H1 (cell line): ENCODE measurements around the gene OR51B2. TPM values are rescaled to one million over a fixed set of nuclear protein-coding genes. Genes with fewer than 3 reads are reported as not detected.
A peak's percentile ranks its signal among the peaks of the same experiment; 100 is the strongest.

ENCODE experiments used
- CTCF ChIA-PET: fragments of 300-600 bp; sonication (Branson Sonifier 250); formaldehyde crosslinking; loops from one replicate; lab custom pipeline; 2021; ENCODE audit not compliant: partially characterized antibody; lab: Charles Lee
- POLR2A ChIA-PET: fragments of 300-600 bp; sonication (Branson Sonifier 250); formaldehyde crosslinking; loops from one replicate; lab custom pipeline; 2021; ENCODE audit warnings: inconsistent platforms; ENCODE audit not compliant: partially characterized antibody; lab: Charles Lee
- DNase-seq, 2 experiments: peaks; one replicate each; pipeline versions ENCODE4 v3.0.0 to v3.0.0-alpha.2; 2010 to 2022; ENCODE audit warnings: low spot score in 2 of 2, low read depth in 1 of 2, mixed read lengths in 1 of 2
- FAIRE-seq: peaks from 2 replicates; lab custom pipeline; 2011; peaks lifted over from hg19 to GRCh38; lab: Jason Lieb, UNC
- H2AFZ ChIP-seq: 2 replicates; pipeline ENCODE4 v1.8.1; 2012; ENCODE audit warnings: low read length, inconsistent platforms
- H2AK5ac ChIP-seq: 2 replicates; pipeline ENCODE4 v1.6.1; 2013; ENCODE audit warnings: low read depth, low read length
- H2BK120ac ChIP-seq: replicated peaks from 2 replicates; pipeline ENCODE3; 2013; ENCODE audit warnings: low read depth, low read length, inconsistent platforms
- H2BK12ac ChIP-seq: 2 replicates; pipeline ENCODE4 v1.6.1; 2013; ENCODE audit warnings: low read depth, low read length
- H2BK15ac ChIP-seq: 2 replicates; pipeline ENCODE4 v1.6.1; 2013; ENCODE audit warnings: low read length
- H2BK20ac ChIP-seq: 2 replicates; pipeline ENCODE4 v1.6.1; 2013; ENCODE audit warnings: low read length
- H2BK5ac ChIP-seq: 2 replicates; pipeline ENCODE4 v1.6.1; 2013; ENCODE audit warnings: low read depth, low read length
- H3K14ac ChIP-seq: 2 replicates; pipeline ENCODE4 v1.6.1; 2013; ENCODE audit warnings: inconsistent platforms; ENCODE audit not compliant: insufficient read length
- H3K18ac ChIP-seq: 2 replicates; pipeline ENCODE4 v1.6.1; 2013; ENCODE audit warnings: low read length; ENCODE audit errors: extremely low read depth
- H3K23ac ChIP-seq: 2 replicates; pipeline ENCODE4 v1.6.1; 2013; ENCODE audit warnings: inconsistent platforms; ENCODE audit not compliant: insufficient read length
- H3K23me2 ChIP-seq: 2 replicates; pipeline ENCODE4 v1.6.1; 2013; ENCODE audit warnings: low read depth, low read length
- H3K27ac ChIP-seq: 2 replicates; pipeline ENCODE4 v1.6.1; 2011; ENCODE audit warnings: low read depth, low read length, inconsistent platforms
- H3K27me3 ChIP-seq, 4 experiments: replicated peaks in 1 of 4; 1 replicate in 1 of 4; 2 replicates in 3 of 4; pipeline versions ENCODE4 v1.6.1 to v1.8.1; 2011 to 2013; ENCODE audit warnings: low read length in 3 of 4, mild to moderate bottlenecking in 3 of 4, inconsistent platforms in 2 of 4, mixed read lengths in 2 of 4, moderate library complexity in 1 of 4; ENCODE audit not compliant: control insufficient read depth in 3 of 4, insufficient read depth in 3 of 4; ENCODE audit errors: extremely low read depth in 1 of 4
- H3K36me3 ChIP-seq, 4 experiments: 2 replicates each; pipeline versions ENCODE4 v1.6.1 to v1.8.1; 2011 to 2013; ENCODE audit warnings: mild to moderate bottlenecking in 4 of 4, low read length in 3 of 4, moderate library complexity in 2 of 4, control low read depth in 1 of 4, inconsistent platforms in 1 of 4; ENCODE audit not compliant: insufficient read depth in 4 of 4, control insufficient read depth in 2 of 4
- H3K4ac ChIP-seq: replicated peaks from 2 replicates; pipeline ENCODE3; 2013; ENCODE audit warnings: low read length, low read depth, mixed read lengths, inconsistent platforms; ENCODE audit not compliant: insufficient read length
- H3K4me1 ChIP-seq, 4 experiments: replicated peaks in 1 of 4; 1 replicate in 1 of 4; 2 replicates in 3 of 4; pipeline versions ENCODE4 v1.6.1 to v1.8.1; 2011 to 2013; ENCODE audit warnings: low read length in 3 of 4, inconsistent platforms in 2 of 4, mixed read lengths in 1 of 4; ENCODE audit not compliant: insufficient read depth in 4 of 4, control insufficient read depth in 3 of 4
- H3K4me2 ChIP-seq, 2 experiments: 2 replicates each; pipeline versions ENCODE4 v1.6.1 to v1.8.1; 2011 to 2013; ENCODE audit warnings: low read depth in 2 of 2, low read length in 2 of 2, control low read depth in 1 of 2, inconsistent platforms in 1 of 2, mild to moderate bottlenecking in 1 of 2; ENCODE audit not compliant: insufficient read depth in 1 of 2
- H3K4me3 ChIP-seq, 4 experiments: fragments of 200-600, 300-600 bp in 1 of 4; sonication (generic), shearing (Covaris generic), sonication (Bioruptor Twin) in 1 of 4; 2 replicates each; pipeline versions ENCODE4 v1.5.1 to v1.8.1; 2011 to 2016; ENCODE audit warnings: low read length in 4 of 4, low read depth in 3 of 4, control low read depth in 2 of 4, inconsistent platforms in 2 of 4, mild to moderate bottlenecking in 2 of 4, mixed read lengths in 1 of 4, moderate library complexity in 1 of 4; ENCODE audit not compliant: insufficient read depth in 2 of 4; ENCODE audit errors: extremely low read depth in 1 of 4
- H3K56ac ChIP-seq: replicated peaks from 2 replicates; pipeline ENCODE3; 2013; ENCODE audit warnings: low read depth, mild to moderate bottlenecking, mixed read lengths, low read length, inconsistent platforms; ENCODE audit not compliant: insufficient read length
- H3K79me1 ChIP-seq: 2 replicates; pipeline ENCODE4 v1.6.1; 2013; ENCODE audit warnings: low read depth, low read length, control low read depth
- H3K79me2 ChIP-seq, 2 experiments: 2 replicates each; pipeline versions ENCODE4 v1.6.1 to v1.8.1; 2012 to 2013; ENCODE audit warnings: low read length in 2 of 2, mild to moderate bottlenecking in 2 of 2, inconsistent platforms in 1 of 2; ENCODE audit not compliant: insufficient read depth in 2 of 2, control insufficient read depth in 1 of 2
- H3K9ac ChIP-seq, 4 experiments: replicated peaks in 1 of 4; 1 replicate in 1 of 4; 2 replicates in 3 of 4; pipeline versions ENCODE4 v1.6.1 to v1.8.1; 2011 to 2013; ENCODE audit warnings: low read depth in 3 of 4, low read length in 3 of 4, control low read depth in 2 of 4, mild to moderate bottlenecking in 2 of 4, moderate library complexity in 2 of 4, inconsistent platforms in 1 of 4; ENCODE audit errors: extremely low read depth in 1 of 4
- H3K9me3 ChIP-seq, 2 experiments: 2 replicates each; pipeline versions ENCODE4 v1.6.1 to v1.8.1; 2012 to 2013; ENCODE audit warnings: mild to moderate bottlenecking in 2 of 2, moderate library complexity in 2 of 2, control low read depth in 1 of 2, inconsistent platforms in 1 of 2, low read depth in 1 of 2, low read length in 1 of 2, mixed read lengths in 1 of 2; ENCODE audit not compliant: insufficient read depth in 2 of 2
- H4K20me1 ChIP-seq, 2 experiments: replicated peaks in 1 of 2; 2 replicates each; pipeline versions ENCODE3 to v1.8.1; 2011 to 2013; ENCODE audit warnings: inconsistent platforms in 2 of 2, low read length in 2 of 2, mild to moderate bottlenecking in 1 of 2; ENCODE audit not compliant: insufficient read depth in 2 of 2, control insufficient read depth in 1 of 2
- H4K5ac ChIP-seq: 2 replicates; pipeline ENCODE4 v1.6.1; 2013; ENCODE audit warnings: low read length, low read depth, mixed read lengths, inconsistent platforms; ENCODE audit not compliant: insufficient read length
- H4K8ac ChIP-seq: 2 replicates; pipeline ENCODE4 v1.8.0; 2013; ENCODE audit warnings: mild to moderate bottlenecking, moderate library complexity, low read length, inconsistent platforms; ENCODE audit not compliant: insufficient read depth; ENCODE audit errors: extremely low read depth
- H4K91ac ChIP-seq: replicated peaks from 2 replicates; pipeline ENCODE3; 2013; ENCODE audit warnings: low read length, mixed read lengths, inconsistent platforms; ENCODE audit not compliant: insufficient read length
- CBX5 ChIP-seq: fragments of 300-800, 300-1000 bp; sonication (generic); IDR thresholded peaks from 2 replicates; pipeline ENCODE4 v1.7.1; 2016; ENCODE audit warnings: antibody characterized with exemption, low read length, low read depth
- EGR1 ChIP-seq: IDR thresholded peaks from 2 replicates; pipeline ENCODE4 v1.6.1; 2011; ENCODE audit warnings: low read depth, low read length, borderline replicate concordance
- KDM4A ChIP-seq: IDR thresholded peaks from one replicate; pipeline ENCODE4 v1.7.1; 2012; ENCODE audit warnings: low read depth, mild to moderate bottlenecking, moderate library complexity, low read length, inconsistent platforms; ENCODE audit not compliant: severe bottlenecking
- MAX ChIP-seq: IDR thresholded peaks from 2 replicates; pipeline ENCODE4 v1.6.1; 2012; ENCODE audit warnings: inconsistent platforms
- PHF8 ChIP-seq: fragments of 200-600 bp; sonication (generic); conservative IDR thresholded peaks from 2 replicates; pipeline ENCODE4 v1.7.1; 2012; ENCODE audit warnings: low read depth, mild to moderate bottlenecking, inconsistent platforms, low read length, moderate library complexity
- RXRA ChIP-seq: IDR thresholded peaks from 2 replicates; pipeline ENCODE4 v1.6.1; 2011; ENCODE audit warnings: low read depth, mild to moderate bottlenecking, low read length, moderate library complexity; ENCODE audit not compliant: insufficient read depth
- SRF ChIP-seq: IDR thresholded peaks from 2 replicates; pipeline ENCODE4 v1.6.1; 2011; ENCODE audit warnings: mild to moderate bottlenecking, low read depth, low read length, moderate library complexity
- SUZ12 ChIP-seq: fragments of 200-600 bp; sonication (generic); IDR thresholded peaks from 2 replicates; pipeline ENCODE4 v1.6.1; 2012; ENCODE audit warnings: mild to moderate bottlenecking, inconsistent platforms, low read length, moderate library complexity, mixed read lengths
- TAF7 ChIP-seq: optimal IDR thresholded peaks from 2 replicates; pipeline ENCODE3; 2011; ENCODE audit warnings: low read depth, mild to moderate bottlenecking, inconsistent platforms, low read length, moderate library complexity, borderline replicate concordance
- polyA plus RNA-seq, 7 experiments: library from polyadenylated mRNA; depleted of rRNA in 3 of 7; stranded (reverse) in 5 of 7; unstranded in 2 of 7; fragments of >200 nt in 5 of 7; fragments of 200-250 nt in 2 of 7; gene quantifications; 1 replicate in 5 of 7; 2 replicates in 1 of 7; 4 replicates in 1 of 7; pipeline versions ENCODE4 v1.2.1 to v1.2.3, GENCODE V29; 2011 to 2013; ENCODE audit warnings: missing spikeins in 2 of 7, mixed read lengths in 2 of 7
- total RNA-seq: library from RNA; stranded (reverse); fragmentation: NEBNext Ultra II Directional; extraction: Animal tissue kit (Norgen Biotek cat#: 25700); gene quantifications from 2 replicates; pipeline ENCODE4 v1.2.1, GENCODE V29; 2021

OR51B2 gene
- total and polyA plus RNA-seq, 2 of the 8 experiments (the other 6 are each of a cell fraction or from before 2014, with no cell fraction given) = not detected

GRCh38 chr11:5289696-5290095, 34.4 kb downstream of the OR51B2 start:
- no peaks in the 10 kb centered on the region; a peak in 1 of 4 replicates for H3K9me3 ChIP-seq
- no peak overlapping the region for H3K14ac ChIP-seq
- H3K4me2 ChIP-seq = no peak overlapping the region
- H3K23me2 ChIP-seq = no peaks in the 10 kb centered on the region
- 0 out of 2 replicates have a peak overlapping the region, but pooled peaks have one; percentile 50 for H2AFZ ChIP-seq
- no peaks in the 10 kb centered on the region for H3K36me3 ChIP-seq
- no peak overlapping the region for H3K27ac ChIP-seq
- H3K9ac ChIP-seq = no peak overlapping the region
- no peak overlapping the region for H3K23ac ChIP-seq
- no peak overlapping the region for H4K5ac ChIP-seq
- no peaks in the 10 kb centered on the region for H4K20me1 ChIP-seq
- no peaks in the 10 kb centered on the region for H3K4me1 ChIP-seq
- H3K4ac ChIP-seq = no peak overlapping the region
- no peak overlapping the region for H3K18ac ChIP-seq
- no peak overlapping the region for H2BK120ac ChIP-seq
- DNase-seq (no peak), FAIRE-seq (no peak)
- H2BK5ac ChIP-seq = no peak overlapping the region
- no peak overlapping the region for H2BK20ac ChIP-seq
- no peaks in the 10 kb centered on the region for H3K79me2 ChIP-seq
- no peaks in the 10 kb centered on the region for H3K79me1 ChIP-seq
- ChIA-PET POLR2A (no interaction called here), CTCF (interaction anchor here (0.8 to 4.2 kb wide), 12 partner anchors 9 to 165 kb away, joined by 3 to 48 read pairs (median 4); no protein-coding TSS in a partner anchor)
- no peak overlapping the region for H4K8ac ChIP-seq
- no peak for TF ChIP-seq SUZ12
- TF ChIP-seq RXRA = no peak
- TF ChIP-seq TAF7 = no peak
- TF ChIP-seq EGR1 = no peak
- no peak for TF ChIP-seq KDM4A
- TF ChIP-seq PHF8 = no peak
- no peak for TF ChIP-seq CBX5
- TF ChIP-seq MAX = no peak
- no peak for TF ChIP-seq SRF
- H2BK12ac ChIP-seq = no peak overlapping the region
- no peaks in the 10 kb centered on the region for H3K27me3 ChIP-seq
- H2AK5ac ChIP-seq = no peak overlapping the region
- H4K91ac ChIP-seq = no peak overlapping the region
- no peak overlapping the region for H3K4me3 ChIP-seq
- H3K56ac ChIP-seq = no peak overlapping the region
- H2BK15ac ChIP-seq = no peak overlapping the region
